Measurements from ENCODE around the gene UPK2.

UPK2 gene

DNA sequence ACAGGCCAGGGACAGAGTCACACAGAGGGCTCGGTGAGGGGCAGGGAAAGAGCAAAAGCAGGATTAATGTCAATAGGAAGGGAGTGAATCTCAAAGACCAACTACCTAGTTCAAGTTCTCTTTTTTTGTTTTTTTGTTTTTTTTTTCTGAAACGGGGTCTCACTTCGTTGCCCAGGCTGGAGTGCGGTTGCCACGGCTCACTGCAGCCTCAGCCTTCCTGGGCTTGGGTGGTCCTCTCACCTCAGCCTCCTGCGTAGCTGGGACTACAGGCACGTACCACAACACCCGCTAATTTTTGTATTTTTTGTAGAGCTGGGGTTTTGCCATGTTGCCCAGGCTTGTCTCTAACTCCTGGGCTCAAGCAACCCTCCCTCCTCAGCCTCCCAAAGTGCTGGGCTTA lies 20.7 kb upstream of the UPK2 start:
- Histone ChIP-seq H3F3A (ENCODE audit: low read depth) (no peaks in the 10 kb centered on the region), H4K20me1 (ENCODE audit: insufficient read depth, low read length, poor library complexity, severe bottlenecking) (no peaks in the 10 kb centered on the region), H3K36me3 (ENCODE audit: insufficient read depth, low read length) (no peaks in the 10 kb centered on the region), H3K4me3 (ENCODE audit: low read length, poor library complexity, severe bottlenecking) (no peak overlapping the region), H3K79me2 (ENCODE audit: insufficient read depth, low read length) (no peaks in the 10 kb centered on the region), H3K9ac (ENCODE audit: low read depth, low read length, poor library complexity, severe bottlenecking) (no peak overlapping the region), H2AFZ (ENCODE audit: low read length) (no peak overlapping the region), H3K9me3 (ENCODE audit: insufficient read depth, low read depth, low read length) (no peaks in the 10 kb centered on the region), H3K4me1 (ENCODE audit: insufficient read depth, low read length, poor library complexity, severe bottlenecking) (peaks cover 17% of the 10 kb centered on the region), H3K9me2 (replicated peaks; ENCODE audit: low read depth, low read length) (no peaks in the 10 kb centered on the region), H3K27me3 (ENCODE audit: insufficient read depth, low read length, poor library complexity, severe bottlenecking) (no peaks in the 10 kb centered on the region), H3K4me2 (ENCODE audit: low read depth, low read length, poor library complexity, severe bottlenecking) (no peak overlapping the region)
- no peak for TF ChIP-seq EZH2phosphoT487 (IDR thresholded peaks at IDR 0.05; ENCODE audit: borderline replicate concordance)
- TF ChIP-seq, protein P1, sequence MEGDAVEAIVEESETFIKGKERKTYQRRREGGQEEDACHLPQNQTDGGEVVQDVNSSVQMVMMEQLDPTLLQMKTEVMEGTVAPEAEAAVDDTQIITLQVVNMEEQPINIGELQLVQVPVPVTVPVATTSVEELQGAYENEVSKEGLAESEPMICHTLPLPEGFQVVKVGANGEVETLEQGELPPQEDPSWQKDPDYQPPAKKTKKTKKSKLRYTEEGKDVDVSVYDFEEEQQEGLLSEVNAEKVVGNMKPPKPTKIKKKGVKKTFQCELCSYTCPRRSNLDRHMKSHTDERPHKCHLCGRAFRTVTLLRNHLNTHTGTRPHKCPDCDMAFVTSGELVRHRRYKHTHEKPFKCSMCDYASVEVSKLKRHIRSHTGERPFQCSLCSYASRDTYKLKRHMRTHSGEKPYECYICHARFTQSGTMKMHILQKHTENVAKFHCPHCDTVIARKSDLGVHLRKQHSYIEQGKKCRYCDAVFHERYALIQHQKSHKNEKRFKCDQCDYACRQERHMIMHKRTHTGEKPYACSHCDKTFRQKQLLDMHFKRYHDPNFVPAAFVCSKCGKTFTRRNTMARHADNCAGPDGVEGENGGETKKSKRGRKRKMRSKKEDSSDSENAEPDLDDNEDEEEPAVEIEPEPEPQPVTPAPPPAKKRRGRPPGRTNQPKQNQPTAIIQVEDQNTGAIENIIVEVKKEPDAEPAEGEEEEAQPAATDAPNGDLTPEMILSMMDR (conservative IDR thresholded peaks at IDR 0.05; ENCODE audit: low read length): no peak

- H3K4me3 ChIP-seq (ENCODE audit: low read length, poor library complexity, severe bottlenecking): no peak overlapping the region
- H3K36me3 ChIP-seq (ENCODE audit: insufficient read depth, low read length): no peaks in the 10 kb centered on the region
- H3K4me2 ChIP-seq (ENCODE audit: low read depth, low read length, poor library complexity, severe bottlenecking): peak overlapping the region; percentile 77
- TF ChIP-seq, protein P1 (conservative IDR thresholded peaks at IDR 0.05; ENCODE audit: low read length): no peak
- no peak for TF ChIP-seq EZH2phosphoT487 (IDR thresholded peaks at IDR 0.05; ENCODE audit: borderline replicate concordance)
- no peaks in the 10 kb centered on the region for H3K9me3 ChIP-seq (ENCODE audit: insufficient read depth, low read depth, low read length)
- H3K9ac ChIP-seq (ENCODE audit: low read depth, low read length, poor library complexity, severe bottlenecking): peak overlapping the region; percentile 66
- H2AFZ ChIP-seq (ENCODE audit: low read length): no peak overlapping the region
- no peaks in the 10 kb centered on the region for H3K9me2 ChIP-seq (replicated peaks; ENCODE audit: low read depth, low read length)
- peaks cover 21% of the 10 kb centered on the region for H3K4me1 ChIP-seq (ENCODE audit: insufficient read depth, low read length, poor library complexity, severe bottlenecking)
- H3K27me3 ChIP-seq (ENCODE audit: insufficient read depth, low read length, poor library complexity, severe bottlenecking): no peaks in the 10 kb centered on the region
- no peaks in the 10 kb centered on the region for H3K79me2 ChIP-seq (ENCODE audit: insufficient read depth, low read length)
- no peaks in the 10 kb centered on the region for H4K20me1 ChIP-seq (ENCODE audit: insufficient read depth, low read length, poor library complexity, severe bottlenecking)
- no peaks in the 10 kb centered on the region for H3F3A ChIP-seq (ENCODE audit: low read depth)
Observed at GRCh38 chr11:118938491-118939403, 17.4 kb upstream of the UPK2 start.

GRCh38 chr11:118939404-118939915 lies 16.6 kb upstream of the UPK2 start:
- Histone ChIP-seq H3K36me3 (ENCODE audit: insufficient read depth, low read length) (no peaks in the 10 kb centered on the region), H3F3A (ENCODE audit: low read depth) (no peaks in the 10 kb centered on the region), H3K9ac (ENCODE audit: low read depth, low read length, poor library complexity, severe bottlenecking) (peak overlapping the region; percentile 66), H3K9me2 (replicated peaks; ENCODE audit: low read depth, low read length) (no peaks in the 10 kb centered on the region), H2AFZ (ENCODE audit: low read length) (no peak overlapping the region), H3K9me3 (ENCODE audit: insufficient read depth, low read depth, low read length) (no peaks in the 10 kb centered on the region), H3K4me1 (ENCODE audit: insufficient read depth, low read length, poor library complexity, severe bottlenecking) (peaks cover 21% of the 10 kb centered on the region), H3K79me2 (ENCODE audit: insufficient read depth, low read length) (no peaks in the 10 kb centered on the region), H3K4me2 (ENCODE audit: low read depth, low read length, poor library complexity, severe bottlenecking) (peak overlapping the region; percentile 77), H3K27me3 (ENCODE audit: insufficient read depth, low read length, poor library complexity, severe bottlenecking) (no peaks in the 10 kb centered on the region), H4K20me1 (ENCODE audit: insufficient read depth, low read length, poor library complexity, severe bottlenecking) (no peaks in the 10 kb centered on the region), H3K4me3 (ENCODE audit: low read length, poor library complexity, severe bottlenecking) (peak overlapping the region; percentile 50)
- TF ChIP-seq EZH2phosphoT487 (IDR thresholded peaks at IDR 0.05; ENCODE audit: borderline replicate concordance): no peak
- TF ChIP-seq, protein P1 (conservative IDR thresholded peaks at IDR 0.05; ENCODE audit: low read length): no peak

Data from Loucy (cell line).